Endothelial cell of umbilical vein (primary cell): ENCODE results near the gene PAK5. TPM values are rescaled to one million over a fixed set of nuclear protein-coding genes. Genes with fewer than 3 reads are reported as not detected.

Source experiments
- BruUV-seq: library from RNA; stranded (reverse); fragments of 400-500 nt; replicated peaks from 2 replicates; lab custom pipeline; 2021; lab: Mats Ljungman, UMichigan
- CTCF ChIA-PET: fragments of 300-600, 350-600 bp; sonication (Branson Sonifier 250); formaldehyde crosslinking; loops from one replicate; lab custom pipeline; 2021; ENCODE audit warnings: antibody characterized with exemption, inconsistent platforms; lab: Charles Lee
- POLR2A ChIA-PET: fragments of 300-600, 350-600 bp; sonication (Branson Sonifier 250); formaldehyde crosslinking; loops from one replicate; lab custom pipeline; 2021; ENCODE audit warnings: antibody characterized with exemption, inconsistent platforms; lab: Charles Lee
- DNase-seq: peaks from one replicate; pipeline ENCODE4 v3.0.0-alpha.2; 2011; ENCODE audit warnings: low read depth, low spot score
- FAIRE-seq: peaks from 2 replicates; lab custom pipeline; 2011; peaks lifted over from hg19 to GRCh38; lab: Jason Lieb, UNC
- H2AFZ ChIP-seq: 2 replicates; pipeline ENCODE4 v1.6.0; 2012; ENCODE audit warnings: low read depth, low read length, control low read depth, inconsistent platforms
- H3K27ac ChIP-seq: 2 replicates; pipeline ENCODE4 v1.5.1; 2011; ENCODE audit warnings: low read depth, mild to moderate bottlenecking, control low read depth, low read length, moderate library complexity; ENCODE audit not compliant: insufficient read depth
- H3K27me3 ChIP-seq, 2 experiments: 2 replicates each; pipeline versions ENCODE4 v1.6.0 to v1.6.1; 2011; ENCODE audit warnings: low read length in 2 of 2, mixed read lengths in 1 of 2; ENCODE audit not compliant: control insufficient read depth in 2 of 2, insufficient read depth in 2 of 2
- H3K36me3 ChIP-seq, 2 experiments: 2 replicates in 1 of 2; 3 replicates in 1 of 2; pipeline ENCODE4 v1.5.1; 2011; ENCODE audit warnings: low read length in 2 of 2, mild to moderate bottlenecking in 1 of 2, moderate library complexity in 1 of 2; ENCODE audit not compliant: control insufficient read depth in 2 of 2, insufficient read depth in 2 of 2; ENCODE audit errors: extremely low read depth in 1 of 2
- H3K4me1 ChIP-seq: 3 replicates; pipeline ENCODE4 v1.5.1; 2011; ENCODE audit warnings: mild to moderate bottlenecking, low read length; ENCODE audit not compliant: control insufficient read depth, insufficient read depth; ENCODE audit errors: extremely low read depth
- H3K4me2 ChIP-seq: 2 replicates; pipeline ENCODE4 v1.6.1; 2011; ENCODE audit warnings: low read length, control low read depth, mixed read lengths; ENCODE audit not compliant: insufficient read depth
- H3K4me3 ChIP-seq, 3 experiments: fragments of 200-600 bp in 1 of 3; sonication (generic), shearing (Covaris generic) in 1 of 3; replicated peaks in 1 of 3; 2 replicates each; pipeline ENCODE4 v1.5.1; 2011 to 2016; ENCODE audit warnings: control low read depth in 3 of 3, low read length in 3 of 3, mild to moderate bottlenecking in 2 of 3, inconsistent platforms in 1 of 3, low read depth in 1 of 3, moderate library complexity in 1 of 3; ENCODE audit not compliant: insufficient read depth in 1 of 3
- H3K79me2 ChIP-seq: 2 replicates; pipeline ENCODE4 v1.6.0; 2012; ENCODE audit warnings: low read length, inconsistent platforms; ENCODE audit not compliant: control insufficient read depth, insufficient read depth
- H3K9ac ChIP-seq: replicated peaks from 2 replicates; pipeline ENCODE3; 2011; ENCODE audit warnings: low read length, control low read depth; ENCODE audit not compliant: insufficient read depth; ENCODE audit errors: extremely low read depth
- H3K9me1 ChIP-seq: replicated peaks from 3 replicates; pipeline ENCODE4 v1.6.0; 2011; ENCODE audit warnings: mild to moderate bottlenecking, low read length; ENCODE audit not compliant: control insufficient read depth, insufficient read depth; ENCODE audit errors: extremely low read depth
- H3K9me3 ChIP-seq: replicated peaks from 2 replicates; pipeline ENCODE4 v1.5.1; 2012; ENCODE audit warnings: low read length, inconsistent platforms; ENCODE audit not compliant: control insufficient read depth, insufficient read depth
- H4K20me1 ChIP-seq: replicated peaks from 2 replicates; pipeline ENCODE3; 2011; ENCODE audit warnings: mild to moderate bottlenecking, low read length; ENCODE audit not compliant: control insufficient read depth, insufficient read depth; ENCODE audit errors: extremely low read depth
- EZH2 ChIP-seq: IDR thresholded peaks from 2 replicates; pipeline ENCODE4 v1.6.1; 2012; ENCODE audit warnings: borderline replicate concordance, low read depth, mild to moderate bottlenecking, moderate library complexity, low read length, inconsistent platforms; ENCODE audit not compliant: severe bottlenecking
- FOS ChIP-seq: IDR thresholded peaks from 2 replicates; pipeline ENCODE4 v1.6.1; 2011; ENCODE audit warnings: mild to moderate bottlenecking, low read length, moderate library complexity, borderline replicate concordance; ENCODE audit not compliant: insufficient read depth
- GATA2 ChIP-seq: IDR thresholded peaks from 2 replicates; pipeline ENCODE4 v1.7.0; 2011; ENCODE audit warnings: low read depth, mild to moderate bottlenecking, moderate library complexity, mixed read lengths, low read length; ENCODE audit not compliant: insufficient read length, insufficient read depth
- JUN ChIP-seq: IDR thresholded peaks from 2 replicates; pipeline ENCODE4 v1.6.1; 2011; ENCODE audit warnings: borderline replicate concordance, low read depth; ENCODE audit not compliant: insufficient read length, insufficient read depth
- MYC ChIP-seq: IDR thresholded peaks from one replicate; pipeline ENCODE4 v1.6.1; 2011; ENCODE audit warnings: mild to moderate bottlenecking, low read depth, low read length
- POLR2A ChIP-seq: IDR thresholded peaks from 2 replicates; pipeline ENCODE4 v1.6.1; 2012; ENCODE audit warnings: low read depth, mild to moderate bottlenecking, control low read depth, low read length
- POLR2AphosphoS5 ChIP-seq: IDR thresholded peaks from 2 replicates; pipeline ENCODE4 v1.6.1; 2012; ENCODE audit warnings: low read depth, mild to moderate bottlenecking, control low read depth, low read length, moderate library complexity; ENCODE audit not compliant: insufficient read depth
- dilution Hi-C: fragments of 300-500 bp; cut with MboI; formaldehyde crosslinking; loops from one replicate; pipeline ENCODE4 v1.15.0; 2019; ENCODE audit warnings: low sequenced_read_pairs; ENCODE audit not compliant: extremely low pct_ligation_motif_present
- intact Hi-C: fragments of 100-400 bp; cut with micrococcal nuclease; formaldehyde crosslinking; loops from one replicate; pipeline ENCODE4 v1.10.0; 2022
- polyA plus RNA-seq, 4 experiments: library from polyadenylated mRNA; depleted of rRNA in 3 of 4; stranded (reverse) in 3 of 4; unstranded in 1 of 4; fragments of >200 nt; gene quantifications; 2 replicates each; pipeline versions ENCODE4 v1.2.1 to v1.2.3, GENCODE V29; 2011 to 2012; ENCODE audit warnings: missing spikeins in 1 of 4
- total RNA-seq: library from RNA; stranded (reverse); gene quantifications from 2 replicates; pipeline ENCODE4 v1.2.3, GENCODE V29; 2021
- TF ChIP-seq, protein P1 (sequence below), 2 donors: IDR thresholded peaks; 1 replicate in 1 of 2; 2 replicates in 1 of 2; pipeline ENCODE4 v1.5.1; 2011; ENCODE audit warnings: low read length in 2 of 2, mild to moderate bottlenecking in 2 of 2, moderate library complexity in 2 of 2, control low read depth in 1 of 2, inconsistent platforms in 1 of 2, low read depth in 1 of 2; ENCODE audit not compliant: insufficient read depth in 1 of 2; ENCODE audit errors: extremely low read depth in 1 of 2
- TF ChIP-seq, protein P2 (sequence below): IDR thresholded peaks from 2 replicates; pipeline ENCODE4 v1.6.1; 2011; ENCODE audit not compliant: insufficient read depth, insufficient read length

The PAK5 gene
- total and polyA plus RNA-seq, 2 donors (not counting 3 experiments of a cell fraction or from before 2014, with no cell fraction given) = not detected

DNA sequence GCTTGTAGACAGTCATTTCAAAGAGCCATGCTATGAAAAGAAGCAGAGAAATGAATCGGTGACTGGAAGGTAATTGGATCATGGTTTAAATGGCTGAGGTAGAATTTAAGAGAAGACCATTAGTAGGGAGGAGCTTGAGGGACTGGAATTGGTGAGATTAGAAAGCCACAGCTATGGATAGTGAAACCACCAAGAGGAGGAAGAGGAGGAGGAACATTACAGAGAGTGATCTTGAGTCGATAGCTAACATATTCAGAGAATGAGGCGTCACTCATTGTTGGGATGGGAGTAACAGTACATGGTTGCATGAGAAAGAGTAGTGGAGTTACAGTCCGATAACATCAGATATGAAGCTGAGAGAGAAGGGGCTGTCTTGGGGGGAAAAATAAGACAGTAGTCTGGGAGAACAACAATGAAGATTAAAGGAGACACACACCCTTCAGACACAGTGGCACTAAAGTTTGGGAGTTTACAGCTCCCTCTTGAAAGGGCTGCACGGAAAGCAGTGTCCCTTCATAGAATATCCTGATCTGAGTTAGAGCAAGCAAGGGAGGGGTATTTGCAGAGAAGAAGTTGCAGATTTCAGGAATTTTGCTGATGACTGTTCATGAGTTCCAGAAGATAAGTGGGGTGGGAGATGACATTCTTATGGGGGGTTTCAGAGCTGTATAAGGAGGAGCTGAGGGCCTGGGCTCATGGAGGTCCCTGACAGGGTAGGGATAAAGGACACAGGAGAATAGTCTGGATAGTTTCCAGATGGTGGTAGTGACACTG is 339.6 kb downstream of the PAK5 start:
- Histone ChIP-seq H3K4me3 (no peak overlapping the region), H3K9me3 (no peaks in the 10 kb centered on the region), H3K27ac (no peak overlapping the region), H3K4me2 (no peak overlapping the region), H3K27me3 (peaks cover 2 to 5% of the 10 kb centered on the region in 2 experiments), H3K36me3 (no peaks in the 10 kb centered on the region), H2AFZ (no peak overlapping the region), H3K9ac (no peak overlapping the region), H3K9me1 (no peaks in the 10 kb centered on the region), H3K4me1 (no peaks in the 10 kb centered on the region), H3K79me2 (no peaks in the 10 kb centered on the region), H4K20me1 (no peaks in the 10 kb centered on the region)
- ChIA-PET POLR2A (no interaction called here), CTCF (no interaction called here)
- TF ChIP-seq MYC = no peak
- TF ChIP-seq FOS = no peak
- TF ChIP-seq, protein P1, sequence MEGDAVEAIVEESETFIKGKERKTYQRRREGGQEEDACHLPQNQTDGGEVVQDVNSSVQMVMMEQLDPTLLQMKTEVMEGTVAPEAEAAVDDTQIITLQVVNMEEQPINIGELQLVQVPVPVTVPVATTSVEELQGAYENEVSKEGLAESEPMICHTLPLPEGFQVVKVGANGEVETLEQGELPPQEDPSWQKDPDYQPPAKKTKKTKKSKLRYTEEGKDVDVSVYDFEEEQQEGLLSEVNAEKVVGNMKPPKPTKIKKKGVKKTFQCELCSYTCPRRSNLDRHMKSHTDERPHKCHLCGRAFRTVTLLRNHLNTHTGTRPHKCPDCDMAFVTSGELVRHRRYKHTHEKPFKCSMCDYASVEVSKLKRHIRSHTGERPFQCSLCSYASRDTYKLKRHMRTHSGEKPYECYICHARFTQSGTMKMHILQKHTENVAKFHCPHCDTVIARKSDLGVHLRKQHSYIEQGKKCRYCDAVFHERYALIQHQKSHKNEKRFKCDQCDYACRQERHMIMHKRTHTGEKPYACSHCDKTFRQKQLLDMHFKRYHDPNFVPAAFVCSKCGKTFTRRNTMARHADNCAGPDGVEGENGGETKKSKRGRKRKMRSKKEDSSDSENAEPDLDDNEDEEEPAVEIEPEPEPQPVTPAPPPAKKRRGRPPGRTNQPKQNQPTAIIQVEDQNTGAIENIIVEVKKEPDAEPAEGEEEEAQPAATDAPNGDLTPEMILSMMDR (IDR thresholded peaks at IDR 0.05; ENCODE audit: extremely low read depth in 1 of 2, insufficient read depth in 1 of 2, low read depth in 1 of 2, low read length in 2 of 2) = no peak
- TF ChIP-seq GATA2 = no peak
- intact Hi-C loops = no loop called here
- no TSS peak for BruUV-seq
- FAIRE-seq = no peak
- dilution Hi-C loops = no loop called here
- DNase-seq = no peak

DNA sequence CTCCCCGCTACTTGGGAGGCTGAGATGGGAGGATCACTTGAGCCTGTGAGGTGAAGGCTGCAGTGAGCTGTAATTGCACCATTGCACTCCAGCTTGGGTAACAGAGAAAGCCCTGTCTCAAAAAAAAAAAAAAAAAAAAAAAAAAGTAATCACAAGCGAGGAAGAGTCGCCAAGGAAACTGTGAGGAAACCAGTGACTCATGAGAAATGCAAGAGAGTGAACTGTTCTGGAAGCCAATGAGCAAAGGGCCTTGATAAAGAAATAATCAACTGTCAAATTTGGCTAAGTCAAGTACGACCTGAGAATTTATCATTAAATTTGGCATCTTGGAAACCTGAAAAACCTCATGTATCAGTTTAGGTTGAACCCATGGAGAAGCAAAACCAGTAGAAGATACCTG is 340.6 kb downstream of the PAK5 start:
- Histone ChIP-seq H3K36me3 (no peaks in the 10 kb centered on the region), H3K9me3 (no peaks in the 10 kb centered on the region), H3K4me1 (no peaks in the 10 kb centered on the region), H3K27me3 (peaks cover 2 to 5% of the 10 kb centered on the region in 2 experiments), H3K79me2 (no peaks in the 10 kb centered on the region), H3K9ac (no peak overlapping the region), H2AFZ (no peak overlapping the region), H3K4me3 (no peak overlapping the region), H3K9me1 (no peaks in the 10 kb centered on the region), H3K27ac (no peak overlapping the region), H3K4me2 (no peak overlapping the region), H4K20me1 (no peaks in the 10 kb centered on the region)
- intact Hi-C loops (no loop called here), dilution Hi-C loops (no loop called here)
- no peak for DNase-seq
- ChIA-PET POLR2A (no interaction called here), CTCF (interaction anchor here (0.6 kb wide), 1 partner anchor 182 kb away, joined by 3 read pairs; no protein-coding TSS in a partner anchor)
- TF ChIP-seq FOS = no peak
- TF ChIP-seq, protein P2, sequence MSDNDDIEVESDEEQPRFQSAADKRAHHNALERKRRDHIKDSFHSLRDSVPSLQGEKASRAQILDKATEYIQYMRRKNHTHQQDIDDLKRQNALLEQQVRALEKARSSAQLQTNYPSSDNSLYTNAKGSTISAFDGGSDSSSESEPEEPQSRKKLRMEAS = no peak
- no peak for TF ChIP-seq EZH2
- no peak for TF ChIP-seq GATA2
- no peak for TF ChIP-seq POLR2AphosphoS5
- no peak for TF ChIP-seq POLR2A
- no peak for TF ChIP-seq JUN
- TF ChIP-seq MYC = no peak
- TF ChIP-seq, protein P1 (IDR thresholded peaks at IDR 0.05; ENCODE audit: extremely low read depth in 1 of 2, insufficient read depth in 1 of 2, low read depth in 1 of 2, low read length in 2 of 2) = no peak
- FAIRE-seq = no peak
- BruUV-seq = no TSS peak
